Measurements from ENCODE around the gene RADIL.

DNA sequence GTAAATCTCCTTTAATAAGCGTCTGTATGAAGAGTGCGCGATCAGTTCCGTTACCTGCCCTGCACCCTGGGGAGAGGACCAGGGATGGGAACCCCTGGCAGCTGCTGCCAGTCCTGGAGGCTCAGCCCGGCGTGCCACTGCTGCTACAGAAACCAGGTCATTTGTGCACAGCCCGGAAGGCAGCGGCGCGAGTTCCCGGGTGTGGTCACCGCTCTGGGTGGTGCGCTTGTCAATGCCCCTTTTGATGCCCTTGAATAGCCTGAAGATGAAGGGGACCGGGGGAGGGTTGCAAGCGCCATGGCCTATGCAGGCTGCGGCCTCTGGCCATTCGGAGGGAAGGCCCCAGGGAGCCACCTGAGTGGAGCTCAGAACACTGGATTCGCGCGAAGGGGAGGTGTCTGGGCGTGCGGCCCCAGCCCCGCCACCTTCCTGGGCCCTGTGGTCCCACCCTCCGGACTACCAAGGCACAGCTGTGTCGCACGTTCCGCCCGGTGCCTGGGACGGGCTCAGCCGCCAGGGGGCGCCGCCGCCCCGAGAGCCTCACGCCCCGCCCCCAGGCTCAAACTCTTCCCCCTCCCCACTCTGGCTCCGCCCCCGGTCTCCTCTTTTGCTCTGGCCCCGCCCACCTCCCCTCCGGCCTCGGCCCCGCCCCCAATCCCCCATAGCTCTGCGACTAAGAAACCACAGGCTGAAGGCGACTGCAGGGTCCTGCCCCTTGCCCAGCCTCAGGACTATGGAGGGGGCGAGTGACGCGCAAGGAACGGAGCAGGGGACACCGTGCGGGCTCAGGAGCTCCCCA lies 91.6 kb downstream of the RADIL start:
- TF ChIP-seq POLR2A (IDR thresholded peaks at IDR 0.05): no peak
- TF ChIP-seq, protein P1, sequence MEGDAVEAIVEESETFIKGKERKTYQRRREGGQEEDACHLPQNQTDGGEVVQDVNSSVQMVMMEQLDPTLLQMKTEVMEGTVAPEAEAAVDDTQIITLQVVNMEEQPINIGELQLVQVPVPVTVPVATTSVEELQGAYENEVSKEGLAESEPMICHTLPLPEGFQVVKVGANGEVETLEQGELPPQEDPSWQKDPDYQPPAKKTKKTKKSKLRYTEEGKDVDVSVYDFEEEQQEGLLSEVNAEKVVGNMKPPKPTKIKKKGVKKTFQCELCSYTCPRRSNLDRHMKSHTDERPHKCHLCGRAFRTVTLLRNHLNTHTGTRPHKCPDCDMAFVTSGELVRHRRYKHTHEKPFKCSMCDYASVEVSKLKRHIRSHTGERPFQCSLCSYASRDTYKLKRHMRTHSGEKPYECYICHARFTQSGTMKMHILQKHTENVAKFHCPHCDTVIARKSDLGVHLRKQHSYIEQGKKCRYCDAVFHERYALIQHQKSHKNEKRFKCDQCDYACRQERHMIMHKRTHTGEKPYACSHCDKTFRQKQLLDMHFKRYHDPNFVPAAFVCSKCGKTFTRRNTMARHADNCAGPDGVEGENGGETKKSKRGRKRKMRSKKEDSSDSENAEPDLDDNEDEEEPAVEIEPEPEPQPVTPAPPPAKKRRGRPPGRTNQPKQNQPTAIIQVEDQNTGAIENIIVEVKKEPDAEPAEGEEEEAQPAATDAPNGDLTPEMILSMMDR (IDR thresholded peaks at IDR 0.05): peak; percentile 46 to 64 (median 62)

Data from uterus (tissue), 2 donors.